K562 (cell line): ENCODE measurements around the gene XPA. TPM values are rescaled to one million over a fixed set of nuclear protein-coding genes. Genes with fewer than 3 reads are reported as not detected.
A peak's percentile ranks its signal among the peaks of the same experiment; 100 is the strongest.

Experiments used
- BACH1 ChIP-seq: fragments of 200-800 bp; sonication (Bioruptor generic); IDR thresholded peaks from 2 replicates; pipeline ENCODE4 v1.6.1; 2016; ENCODE audit warnings: missing genetic modification characterization, missing compliant biosample characterization
- BMI1 ChIP-seq: fragments of 150-350 bp; IDR thresholded peaks from 2 replicates; pipeline ENCODE4 v1.6.1; 2014; ENCODE audit warnings: low read length
- CBX3 ChIP-seq, 2 experiments: IDR thresholded peaks; 1 replicate in 1 of 2; 2 replicates in 1 of 2; pipeline ENCODE4 v1.6.1; 2012; ENCODE audit warnings: inconsistent platforms in 2 of 2, low read length in 2 of 2, borderline replicate concordance in 1 of 2, control low read depth in 1 of 2
- CTBP1 ChIP-seq: fragments of 450-650 bp; IDR thresholded peaks from 2 replicates; pipeline ENCODE4 v1.6.1; 2016; ENCODE audit warnings: borderline replicate concordance
- ETS2 ChIP-seq: IDR thresholded peaks from 2 replicates; pipeline ENCODE4 v1.6.1; 2016; ENCODE audit warnings: borderline replicate concordance, missing genetic modification characterization, mild to moderate bottlenecking, moderate library complexity, missing compliant biosample characterization; ENCODE audit not compliant: poor library complexity, severe bottlenecking
- EWSR1 ChIP-seq: fragments of 450-650 bp; IDR thresholded peaks from 2 replicates; pipeline ENCODE4 v1.6.1; 2018; ENCODE audit warnings: borderline replicate concordance, mild to moderate bottlenecking, low read depth, moderate library complexity; ENCODE audit not compliant: partially characterized antibody
- GABPB2 ChIP-seq: fragments of 250-450 bp; sonication (Bioruptor Pico); conservative IDR thresholded peaks from 2 replicates; pipeline ENCODE4 v1.5.1; 2021; ENCODE audit warnings: mild to moderate bottlenecking
- HIVEP1 ChIP-seq: fragments of 250-450 bp; sonication (Bioruptor Pico); IDR thresholded peaks from 2 replicates; pipeline ENCODE4 v1.4.0; 2020; ENCODE audit warnings: mild to moderate bottlenecking
- HLTF ChIP-seq: fragments of 450-650 bp; IDR thresholded peaks from 2 replicates; pipeline ENCODE4 v1.6.1; 2016
- HMG20A ChIP-seq: fragments of 450-650 bp; formaldehyde crosslinking; conservative IDR thresholded peaks from 2 replicates; pipeline ENCODE4 v1.4.0; 2020; ENCODE audit warnings: mild to moderate bottlenecking, mixed read lengths
- HNRNPL ChIP-seq: fragments of 200-400 bp; formaldehyde crosslinking; IDR thresholded peaks from 2 replicates; pipeline ENCODE4 v1.6.1; 2017; ENCODE audit warnings: low read depth, mild to moderate bottlenecking, low read length
- IRF2 ChIP-seq: sonication (generic); formaldehyde crosslinking; IDR thresholded peaks from 2 replicates; pipeline ENCODE4 v1.8.1; 2022; ENCODE audit warnings: mild to moderate bottlenecking, missing genetic modification reagents
- JUN ChIP-seq, 2 experiments: sonication (generic) in 1 of 2; formaldehyde crosslinking in 1 of 2; IDR thresholded peaks; 2 replicates each; pipeline versions ENCODE4 v1.6.1 to v1.8.0; 2012 to 2022; ENCODE audit warnings: borderline replicate concordance in 2 of 2, mild to moderate bottlenecking in 2 of 2, improper control_type of control experiment in 1 of 2, low read depth in 1 of 2, low read length in 1 of 2, missing genetic modification reagents in 1 of 2
- KLF10 ChIP-seq: fragments of 250-450 bp; sonication (Bioruptor Pico); IDR thresholded peaks from 2 replicates; pipeline ENCODE4 v1.6.1; 2021; ENCODE audit warnings: matching md5 sums
- NCOA2 ChIP-seq, 2 experiments: fragments of 450-650 bp; IDR thresholded peaks; 2 replicates each; pipeline ENCODE4 v1.6.1; 2018; ENCODE audit warnings: mild to moderate bottlenecking in 2 of 2, moderate library complexity in 1 of 2; ENCODE audit not compliant: partially characterized antibody in 2 of 2
- TCFL5 ChIP-seq: fragments of 250-450 bp; sonication (Bioruptor Pico); conservative IDR thresholded peaks from 2 replicates; pipeline ENCODE4 v1.6.1; 2021; ENCODE audit warnings: mild to moderate bottlenecking, moderate library complexity, matching md5 sums
- TGIF2 ChIP-seq: sonication (generic); formaldehyde crosslinking; IDR thresholded peaks from 2 replicates; pipeline ENCODE4 v1.8.1; 2022; ENCODE audit warnings: mild to moderate bottlenecking, missing genetic modification reagents, moderate library complexity
- ZC3H8 ChIP-seq: fragments of 450-650 bp; IDR thresholded peaks from 2 replicates; pipeline ENCODE4 v1.6.1; 2017
- ZNF239 ChIP-seq: fragments of 250-450 bp; sonication (Bioruptor Pico); IDR thresholded peaks from 2 replicates; pipeline ENCODE4 v1.4.0; 2020; ENCODE audit warnings: mild to moderate bottlenecking
- ZNF347 ChIP-seq: fragments of 450-650 bp; formaldehyde crosslinking; IDR thresholded peaks from 2 replicates; pipeline ENCODE4 v1.4.0; 2020; ENCODE audit warnings: low read depth, mild to moderate bottlenecking, moderate library complexity
- ZNF57 ChIP-seq: fragments of 450-650 bp; formaldehyde crosslinking; IDR thresholded peaks from 2 replicates; pipeline ENCODE4 v1.4.0; 2020; ENCODE audit warnings: mild to moderate bottlenecking, moderate library complexity
- ZNF77 ChIP-seq: fragments of 250-450 bp; sonication (Bioruptor Pico); IDR thresholded peaks from 2 replicates; pipeline ENCODE4 v1.5.0; 2020
- polyA plus RNA-seq, 8 experiments: library from polyadenylated mRNA; depleted of rRNA in 4 of 8; stranded (reverse) in 5 of 8; unstranded in 3 of 8; fragments of >200 nt; fragmentation: Nextera tagmentation in 2 of 8; fragmentation: Illumina TruSeq in 1 of 8; extraction: Ambion mirVana in 2 of 8; extraction: Trizol in 1 of 8; gene quantifications; 2 replicates each; pipeline versions ENCODE4 v1.2.1 to v1.2.3, GENCODE V29; 2011 to 2014; ENCODE audit warnings: inconsistent platforms in 1 of 8, missing spikeins in 1 of 8
- total RNA-seq, 7 experiments: library from RNA; depleted of rRNA in 6 of 7; stranded (reverse); fragments of >200 nt in 6 of 7; fragmentation: Illumina TruSeq in 2 of 7; extraction: Trizol in 2 of 7; gene quantifications; 2 replicates each; pipeline versions ENCODE4 v1.2.1 to v1.2.3, GENCODE V29; 2011 to 2021; ENCODE audit warnings: low replicate concordance in 1 of 7
- TF ChIP-seq, protein P1 (sequence below): sonication (generic); formaldehyde crosslinking; IDR thresholded peaks from 2 replicates; pipeline ENCODE4 v1.8.1; 2022; ENCODE audit warnings: missing genetic modification reagents
- TF ChIP-seq, protein P2 (sequence below), 2 experiments: fragments of 450-650 bp in 1 of 2; sonication (generic) in 1 of 2; formaldehyde crosslinking in 1 of 2; IDR thresholded peaks in 1 of 2; conservative IDR thresholded peaks in 1 of 2; 2 replicates each; pipeline versions ENCODE4 v1.6.1 to v1.8.1; 2016 to 2023; ENCODE audit warnings: mild to moderate bottlenecking in 2 of 2, moderate library complexity in 2 of 2, inconsistent platforms in 1 of 2, missing genetic modification reagents in 1 of 2
- TF ChIP-seq, protein P3 (sequence below): fragments of 250-450 bp; sonication (Bioruptor Pico); IDR thresholded peaks from 2 replicates; pipeline ENCODE4 v1.4.0; 2020; ENCODE audit warnings: borderline replicate concordance

Gene XPA
- total and polyA plus RNA-seq, 9 of the 15 experiments (the other 6 are each of a cell fraction or from before 2014, with no cell fraction given), result 5.1 to 18.2 (median 14.1) TPM

DNA sequence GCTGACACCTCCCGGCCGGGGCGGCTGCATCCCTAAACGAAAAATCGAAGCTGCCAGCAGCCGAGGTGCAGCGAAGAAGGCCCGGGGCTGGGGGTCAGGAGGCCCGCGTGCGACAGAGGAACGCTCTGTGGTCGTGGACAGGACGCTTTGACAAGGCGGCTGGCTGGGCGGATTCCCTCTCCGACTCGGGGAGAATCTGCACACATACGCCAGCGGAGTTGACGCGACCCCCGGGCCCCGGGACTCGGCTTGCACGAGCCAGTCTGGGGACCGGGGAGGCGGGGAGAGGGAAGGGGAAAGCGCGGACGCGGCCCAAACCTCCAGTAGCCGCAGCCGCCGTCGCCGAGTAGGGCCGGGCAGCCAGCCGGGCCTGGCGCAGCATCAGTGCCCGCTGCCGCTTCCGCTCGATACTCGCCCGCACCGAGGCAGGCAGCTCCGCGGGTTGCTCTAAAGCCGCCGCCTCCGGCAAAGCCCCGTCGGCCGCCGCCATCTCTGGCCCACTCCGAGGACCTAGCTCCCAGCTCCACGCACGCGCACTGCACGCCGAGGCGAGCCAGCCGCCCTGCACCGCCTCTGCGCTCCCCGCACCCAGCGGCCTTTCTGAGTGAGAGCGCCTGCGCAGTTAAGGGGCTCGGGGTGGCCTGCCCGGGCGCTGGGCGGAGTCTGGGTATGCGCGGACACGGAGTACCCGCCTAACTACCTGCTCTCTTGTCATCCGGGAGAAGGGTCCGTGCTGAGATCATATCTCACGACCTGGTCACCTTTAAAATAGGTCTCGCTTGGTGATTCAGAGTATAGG lies at the start of gene XPA (continued):
- no peak for TF ChIP-seq NCOA2 (IDR thresholded peaks at IDR 0.05; ENCODE audit: partially characterized antibody in 2 of 2)
- no peak for TF ChIP-seq TCFL5 (CRISPR knock-in tag)
- TF ChIP-seq ZC3H8, result no peak
- TF ChIP-seq HIVEP1 (CRISPR knock-in tag), result no peak
- TF ChIP-seq HMG20A (CRISPR knock-in tag), result 0 out of 2 replicates have a peak, but pooled peaks have one; percentile 21
- TF ChIP-seq BMI1, result no peak
- TF ChIP-seq, protein P1, sequence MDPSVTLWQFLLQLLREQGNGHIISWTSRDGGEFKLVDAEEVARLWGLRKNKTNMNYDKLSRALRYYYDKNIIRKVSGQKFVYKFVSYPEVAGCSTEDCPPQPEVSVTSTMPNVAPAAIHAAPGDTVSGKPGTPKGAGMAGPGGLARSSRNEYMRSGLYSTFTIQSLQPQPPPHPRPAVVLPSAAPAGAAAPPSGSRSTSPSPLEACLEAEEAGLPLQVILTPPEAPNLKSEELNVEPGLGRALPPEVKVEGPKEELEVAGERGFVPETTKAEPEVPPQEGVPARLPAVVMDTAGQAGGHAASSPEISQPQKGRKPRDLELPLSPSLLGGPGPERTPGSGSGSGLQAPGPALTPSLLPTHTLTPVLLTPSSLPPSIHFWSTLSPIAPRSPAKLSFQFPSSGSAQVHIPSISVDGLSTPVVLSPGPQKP (CRISPR knock-in tag), result no peak
- no peak for TF ChIP-seq ETS2 (tag)
- TF ChIP-seq KLF10 (CRISPR knock-in tag), result no peak
- TF ChIP-seq CBX3 (IDR thresholded peaks at IDR 0.05; ENCODE audit: borderline replicate concordance in 1 of 2, low read length in 2 of 2), result no peak
- TF ChIP-seq ZNF347 (CRISPR knock-in tag), result no peak
- peak; percentile 41; the same call in 1 of the 2 replicates for TF ChIP-seq CTBP1
- no peak for TF ChIP-seq BACH1 (tag)
- TF ChIP-seq HLTF, result peak; percentile 20; the same call in 1 of the 2 replicates
- TF ChIP-seq HNRNPL, result no peak; the same call in 1 of the 2 replicates
- no peak for TF ChIP-seq ZNF57
- TF ChIP-seq IRF2, result no peak
- TF ChIP-seq GABPB2 (CRISPR knock-in tag), result no peak
- TF ChIP-seq, protein P2, sequence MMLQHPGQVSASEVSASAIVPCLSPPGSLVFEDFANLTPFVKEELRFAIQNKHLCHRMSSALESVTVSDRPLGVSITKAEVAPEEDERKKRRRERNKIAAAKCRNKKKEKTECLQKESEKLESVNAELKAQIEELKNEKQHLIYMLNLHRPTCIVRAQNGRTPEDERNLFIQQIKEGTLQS (IDR thresholded peaks at IDR 0.05), result no peak
- TF ChIP-seq, protein P2 (CRISPR knock-in tag; conservative IDR thresholded peaks at IDR 0.05), result no peak
- no peak for TF ChIP-seq ZNF239 (CRISPR knock-in tag)
- TF ChIP-seq EWSR1, result no peak
- TF ChIP-seq TGIF2 (CRISPR knock-in tag), result no peak
- TF ChIP-seq, protein P3, sequence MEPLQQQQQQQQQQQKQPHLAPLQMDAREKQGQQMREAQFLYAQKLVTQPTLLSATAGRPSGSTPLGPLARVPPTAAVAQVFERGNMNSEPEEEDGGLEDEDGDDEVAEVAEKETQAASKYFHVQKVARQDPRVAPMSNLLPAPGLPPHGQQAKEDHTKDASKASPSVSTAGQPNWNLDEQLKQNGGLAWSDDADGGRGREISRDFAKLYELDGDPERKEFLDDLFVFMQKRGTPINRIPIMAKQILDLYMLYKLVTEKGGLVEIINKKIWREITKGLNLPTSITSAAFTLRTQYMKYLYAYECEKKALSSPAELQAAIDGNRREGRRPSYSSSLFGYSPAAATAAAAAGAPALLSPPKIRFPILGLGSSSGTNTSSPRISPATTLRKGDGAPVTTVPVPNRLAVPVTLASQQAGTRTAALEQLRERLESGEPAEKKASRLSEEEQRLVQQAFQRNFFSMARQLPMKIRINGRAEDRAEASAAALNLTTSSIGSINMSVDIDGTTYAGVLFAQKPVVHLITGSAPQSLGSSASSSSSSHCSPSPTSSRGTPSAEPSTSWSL (CRISPR knock-in tag), result no peak
- no peak for TF ChIP-seq ZNF77 (CRISPR knock-in tag)
- TF ChIP-seq JUN (IDR thresholded peaks at IDR 0.05; ENCODE audit: borderline replicate concordance, low read depth, low read length), result 0 out of 2 replicates have a peak, but pooled peaks have one; percentile 4
- no peak for TF ChIP-seq JUN (CRISPR knock-in tag; IDR thresholded peaks at IDR 0.05; ENCODE audit: borderline replicate concordance)
